Heart left ventricle (tissue), 16 donors: ENCODE results near the gene CEP83. TPM values are rescaled to one million over a fixed set of nuclear protein-coding genes. Genes with fewer than 3 reads are reported as not detected.

ENCODE experiments used
- ATAC-seq, 4 donors: fragments of 200-7000 bp; cut with Tn5 transposase; one replicate each; pipeline ENCODE4 v1.9.1; 2020 to 2022; ENCODE audit warnings: moderate library complexity in 4 of 4, mild to moderate bottlenecking in 3 of 4, moderate number of reproducible peaks in 1 of 4
- DNase-seq, 5 donors: peaks; one replicate each; pipeline ENCODE4 v3.0.0-alpha.2; 2020
- H3K27ac ChIP-seq, 12 donors: fragments of 200-600 bp; sonication (generic) in 4 of 12; one replicate each; pipeline versions ENCODE4 v1.5.0 to v1.8.0; 2016 to 2022; ENCODE audit warnings: mild to moderate bottlenecking in 2 of 12
- H3K27me3 ChIP-seq, 9 donors: fragments of 200-600 bp; sonication (generic) in 2 of 9; one replicate each; pipeline versions ENCODE4 v1.5.1 to v1.8.0; 2016 to 2022; ENCODE audit warnings: mild to moderate bottlenecking in 3 of 9
- H3K36me3 ChIP-seq, 9 donors: fragments of 200-600 bp; sonication (generic) in 2 of 9; one replicate each; pipeline versions ENCODE4 v1.5.0 to v1.8.0; 2018 to 2022; ENCODE audit warnings: mild to moderate bottlenecking in 2 of 9
- H3K4me1 ChIP-seq, 12 donors: fragments of 200-600 bp; sonication (generic) in 4 of 12; one replicate each; pipeline versions ENCODE4 v1.5.0 to v1.8.0; 2016 to 2022; ENCODE audit warnings: mild to moderate bottlenecking in 3 of 12
- H3K4me3 ChIP-seq, 12 donors: fragments of 200-600 bp; sonication (generic) in 4 of 12; one replicate each; pipeline versions ENCODE4 v1.5.0 to v1.8.0; 2017 to 2022; ENCODE audit warnings: mild to moderate bottlenecking in 9 of 12, moderate library complexity in 4 of 12
- H3K9me3 ChIP-seq, 12 donors: fragments of 200-600 bp; sonication (generic) in 4 of 12; one replicate each; pipeline versions ENCODE4 v1.5.0 to v1.8.0; 2016 to 2022; ENCODE audit warnings: mild to moderate bottlenecking in 1 of 12
- CTCF ChIP-seq, 12 donors: fragments of 200-600 bp; sonication (generic) in 4 of 12; IDR thresholded peaks; one replicate each; pipeline versions ENCODE4 v1.5.0 to v1.8.0; 2018 to 2022; ENCODE audit warnings: antibody characterized with exemption in 12 of 12, mild to moderate bottlenecking in 5 of 12
- POLR2A ChIP-seq, 2 donors: fragments of 450-650 bp; IDR thresholded peaks; one replicate each; pipeline ENCODE4 v1.6.1; 2017; ENCODE audit warnings: antibody characterized with exemption in 2 of 2, mild to moderate bottlenecking in 2 of 2, moderate library complexity in 2 of 2
- WGBS, 4 donors: extraction: QIAGEN DNeasy Blood & Tissue Kit in 2 of 4; methylation state at CpG; one replicate each; pipeline versions ENCODE4 v1.1.5 to v1.1.7; 2013 to 2018; 5-methylcytosine and 5-hydroxymethylcytosine counted together
- intact Hi-C, 10 donors: fragments of 100-400 bp; cut with DNase I; formaldehyde crosslinking; loops; one replicate each; pipeline versions ENCODE4 v1.11.1 to v1.14.2; 2022
- polyA plus RNA-seq, 2 donors: library from polyadenylated mRNA; stranded (reverse); fragments of 200-250 nt; gene quantifications; one replicate each; pipeline ENCODE4 v1.2.3, GENCODE V29; 2013
- total RNA-seq, 9 donors: library from RNA; depleted of rRNA in 2 of 9; stranded (reverse); fragments of >200 nt in 2 of 9; fragmentation: NEBNext Ultra II Directional in 3 of 9; extraction: Animal tissue kit (Norgen Biotek cat#: 25700) in 3 of 9; gene quantifications; one replicate each; pipeline versions ENCODE4 v1.1.0 to v1.2.4, GENCODE V29; 2016 to 2023
- donor health status: ischemic (EF 13 %, LVEDD 7.1; RV severe dilation, severe dysfunction).
- donor health status: healthy with polysubstance abuse.
- donor health status: DM: no; HTN: yes; CAD: no.
- donor health status: DM: no; HTN: no; CAD: no.
- donor health status: ischemic (EF 25% LVEDD 6.9; RV normal size, moderate dysfunction).
- donor health status: ischemic (EF 25% LVEDD 5.7; RV mildly dilated, moderate dysfunction).
- donor health status: healthy.
- donor health status: DM: yes; HTN: yes; CAD: no.
- donor health status: ischemic (EF 35%, LVEDD 5.7; RV mildly dilated, moderate dysfunction).
- donor health status: nonischemic (EF 11% LVEDD 7.7; RV severe dilation, severe dysfunction).
- donor health status: DM: yes; HTN: yes; CAD: no.
- donor health status: PGD.
- donor health status: ischemic (EF 29% LVEDD 5.4; RV normal size, mild dysfunction).
- donor health status: nonischemic (EF 23%, LVEDD 6.1; RV moderate dilation, normal function).

The CEP83 gene
- total and polyA plus RNA-seq, 11 donors, result 5.4 to 13.4 (median 9.5) TPM

GRCh38 chr12:94353130-94353529 lies 106.5 kb downstream of the CEP83 start:
- TF ChIP-seq POLR2A (IDR thresholded peaks at IDR 0.05) (no peak), CTCF (IDR thresholded peaks at IDR 0.05) (no peak)
- H3K4me3 ChIP-seq, result no peak overlapping the region
- WGBS, 4 donors, result 97 to 100% (median 99%) methylated on average over 1 of the region's 1 CpG
- intact Hi-C loops, result no loop called here
- H3K9me3 ChIP-seq, result peaks cover 2 to 64% (median 48%) of the 10 kb centered on the region in 12 donors
- H3K27ac ChIP-seq, result no peak overlapping the region
- no peaks in the 10 kb centered on the region for H3K4me1 ChIP-seq
- H3K27me3 ChIP-seq, result no peaks in the 10 kb centered on the region
- H3K36me3 ChIP-seq, result peaks cover 0 to 36% (median 0%) of the 10 kb centered on the region in 9 donors
- no peak for DNase-seq
- no peak for ATAC-seq

- ATAC-seq, result no peak
- intact Hi-C loops, result loop anchor here in 1 of 10 donors (10.0 kb wide), 1 partner anchor 84 kb away; no protein-coding TSS in a partner anchor
These were observed 119.1 kb downstream of the CEP83 start for GRCh38 chr12:94340573-94340972.

GRCh38 chr12:94338006-94338794 lies 121.5 kb downstream of the CEP83 start:
- Histone ChIP-seq H3K27ac (no peak overlapping the region), H3K4me1 (peaks cover 0 to 13% (median 0%) of the 10 kb centered on the region in 12 donors), H3K9me3 (no peaks in the 10 kb centered on the region), H3K36me3 (no peaks in the 10 kb centered on the region), H3K27me3 (no peaks in the 10 kb centered on the region), H3K4me3 (no peak overlapping the region)
- TF ChIP-seq POLR2A (IDR thresholded peaks at IDR 0.05) (no peak), CTCF (IDR thresholded peaks at IDR 0.05) (no peak)
- intact Hi-C loops, result loop anchor here in 3 of 10 donors (5.0 to 10.0 kb wide), 4 partner anchors 44 to 197 kb away; no protein-coding TSS in a partner anchor
- WGBS, 4 donors, result 84 to 86% (median 86%) methylated on average over 4 of the region's 4 CpGs
- ATAC-seq (no peak), DNase-seq (no peak)

More at GRCh38 chr12:94340573-94340972, 119.1 kb downstream of the CEP83 start:
- Histone ChIP-seq H3K9me3 (no peaks in the 10 kb centered on the region), H3K4me1 (peaks cover 0 to 5% (median 0%) of the 10 kb centered on the region in 12 donors), H3K4me3 (no peak overlapping the region), H3K36me3 (peaks cover 0 to 8% (median 0%) of the 10 kb centered on the region in 9 donors), H3K27ac (no peak overlapping the region), H3K27me3 (no peaks in the 10 kb centered on the region)
- DNase-seq, result no peak
- WGBS, 4 donors, result 91 to 95% (median 94%) methylated on average over 6 of the region's 6 CpGs
- TF ChIP-seq POLR2A (IDR thresholded peaks at IDR 0.05) (no peak), CTCF (IDR thresholded peaks at IDR 0.05) (no peak)

GRCh38 chr12:94336211-94336925 lies 123.3 kb downstream of the CEP83 start:
- Histone ChIP-seq H3K4me1 (peaks cover 0 to 13% (median 0%) of the 10 kb centered on the region in 12 donors), H3K27me3 (no peaks in the 10 kb centered on the region), H3K4me3 (no peak overlapping the region), H3K9me3 (no peaks in the 10 kb centered on the region), H3K27ac (no peak overlapping the region), H3K36me3 (peaks cover 0 to 5% (median 0%) of the 10 kb centered on the region in 9 donors)
- ATAC-seq, result peak in 3 of 4 donors; percentile 22 to 59 (median 58)
- intact Hi-C loops, result loop anchor here in 3 of 10 donors (5.0 to 10.0 kb wide), 4 partner anchors 46 to 198 kb away; no protein-coding TSS in a partner anchor
- 44 to 56% (median 49%) methylated on average over 5 of the region's 5 CpGs for WGBS, 4 donors
- no peak for DNase-seq
- TF ChIP-seq POLR2A (IDR thresholded peaks at IDR 0.05) (no peak), CTCF (IDR thresholded peaks at IDR 0.05) (no peak)
